Right lobe of liver (tissue), 4 donors: ENCODE data around the gene GNGT1.

Experiments used
- CTCF ChIP-seq, 4 donors: fragments of 200-600 bp in 3 of 4; fragments of 450-650 bp in 1 of 4; IDR thresholded peaks; one replicate each; pipeline versions ENCODE4 v1.5.1 to v1.8.0; 2016 to 2022; ENCODE audit warnings: antibody characterized with exemption in 4 of 4, mild to moderate bottlenecking in 2 of 4
- POLR2A ChIP-seq: fragments of 450-650 bp; IDR thresholded peaks from one replicate; pipeline ENCODE4 v1.6.1; 2017; ENCODE audit warnings: antibody characterized with exemption, mild to moderate bottlenecking
- donor health status: DM: no; HTN: no; CAD: no.
- donor health status: DM: no; HTN: no; CAD: no.
- donor health status: DM: no; HTN: yes; CAD: no.

- TF ChIP-seq CTCF (IDR thresholded peaks at IDR 0.05) (no peak), POLR2A (no peak)
Measured at GRCh38 chr7:93945756-93946535, 39.6 kb downstream of the GNGT1 start.
